NCI-H2081 treated with DMSO at 0.1 percent for 48 hours (cell line): ENCODE data around the gene CCDC170.

ENCODE experiments used
- DNase-seq: peaks from one replicate; lab custom pipeline; 2025; lab: John Stamatoyannopoulos, UW

The CCDC170 gene

DNA sequence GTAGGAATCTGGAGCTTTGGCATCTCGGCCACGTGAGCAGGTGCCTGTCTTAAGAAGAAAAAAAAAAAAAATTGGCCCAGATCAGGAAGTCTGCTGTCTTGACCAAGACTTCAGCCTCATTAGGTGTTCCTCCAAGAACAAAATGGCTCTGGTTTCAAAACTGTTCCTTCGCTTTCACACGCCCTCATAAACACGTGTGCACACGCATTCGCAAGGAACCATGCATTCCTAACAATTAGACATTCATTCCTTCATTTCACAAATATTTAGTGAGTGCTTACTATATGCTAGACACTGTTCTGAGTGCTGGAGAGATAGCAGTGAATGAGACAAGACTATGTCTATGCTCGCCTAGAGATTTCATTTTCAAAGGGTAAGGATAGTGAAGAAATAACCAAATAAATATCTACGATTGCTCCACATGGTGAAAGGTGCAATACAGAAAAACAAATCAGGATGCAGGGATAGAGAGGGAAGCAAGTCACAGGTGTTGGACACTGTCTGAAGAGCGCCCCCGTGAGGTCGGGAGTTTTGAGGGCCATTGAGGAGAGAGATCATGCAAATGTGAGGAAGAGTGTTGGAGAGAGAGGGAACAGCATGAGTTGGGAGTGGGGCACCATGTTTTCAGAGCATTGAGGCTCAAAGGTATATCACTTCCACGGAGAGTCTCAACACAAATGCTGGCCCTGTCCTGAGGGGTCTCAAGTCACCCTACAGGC, 53.3 kb downstream of the CCDC170 start:
- DNase-seq = no peak

GRCh38 chr6:151548201-151548600, 54.4 kb downstream of the CCDC170 start:
- no peak for DNase-seq

- no peak for DNase-seq
Measured at GRCh38 chr6:151549790-151550189, 56.0 kb downstream of the CCDC170 start.

DNA sequence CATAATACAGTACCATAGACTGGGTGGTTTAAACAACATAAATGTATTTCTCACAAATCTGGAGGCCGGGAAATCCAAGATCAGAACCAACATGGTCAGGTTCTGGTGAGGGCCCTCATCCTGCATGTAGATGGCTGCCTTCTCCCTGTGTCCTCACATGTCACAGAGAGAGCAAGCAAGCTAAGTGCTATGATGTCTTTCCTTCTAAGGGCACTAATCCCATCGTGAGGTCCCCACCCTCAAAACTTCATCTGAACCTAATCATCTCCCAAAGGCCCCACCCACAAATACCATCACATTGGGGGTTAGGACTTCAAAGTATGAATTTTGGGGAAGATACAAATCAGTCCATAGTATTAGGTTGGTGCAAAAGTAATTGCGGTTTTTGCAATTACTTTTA, 56.8 kb downstream of the CCDC170 start:
- DNase-seq = no peak

- DNase-seq = no peak
Measured at GRCh38 chr6:151551223-151551857, 57.5 kb downstream of the CCDC170 start.

DNA sequence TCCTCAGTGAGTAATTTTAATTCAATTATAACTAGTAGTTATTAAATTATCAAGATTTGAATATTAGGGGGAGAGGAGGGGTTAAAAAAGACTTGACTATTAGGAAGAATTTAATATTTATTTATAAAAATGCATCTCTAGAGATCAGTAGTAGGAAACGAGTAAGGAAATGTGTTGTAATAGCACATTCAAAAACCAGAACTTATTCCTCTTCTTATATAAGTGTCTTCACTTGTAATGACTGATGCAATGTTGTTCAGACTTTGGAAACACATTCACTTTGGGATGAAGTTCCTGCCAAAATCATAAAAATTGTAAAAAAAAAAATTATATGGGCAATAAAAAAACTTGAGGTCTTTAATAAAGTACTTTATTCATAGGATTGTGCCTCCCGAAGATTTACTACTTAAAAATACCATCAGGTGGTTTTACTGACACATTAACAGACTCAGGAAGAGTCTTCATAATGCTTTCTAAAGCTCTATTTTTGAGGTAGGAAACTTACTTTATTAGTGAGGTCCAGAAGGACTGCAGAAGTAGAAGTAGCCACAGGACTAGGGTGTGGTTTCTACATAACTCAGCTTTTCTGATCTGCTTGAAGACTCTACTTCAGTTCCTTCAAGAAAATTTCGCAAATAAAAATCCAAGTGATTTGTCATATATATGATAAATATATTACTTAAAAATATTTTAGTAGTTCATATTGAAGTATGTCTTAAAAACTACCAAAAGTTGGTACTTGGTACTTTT, 59.8 kb downstream of the CCDC170 start:
- DNase-seq = no peak

GRCh38 chr6:151561238-151561637, 67.4 kb downstream of the CCDC170 start:
- DNase-seq = no peak

GRCh38 chr6:151564654-151565053, 70.8 kb downstream of the CCDC170 start:
- no peak for DNase-seq

DNA sequence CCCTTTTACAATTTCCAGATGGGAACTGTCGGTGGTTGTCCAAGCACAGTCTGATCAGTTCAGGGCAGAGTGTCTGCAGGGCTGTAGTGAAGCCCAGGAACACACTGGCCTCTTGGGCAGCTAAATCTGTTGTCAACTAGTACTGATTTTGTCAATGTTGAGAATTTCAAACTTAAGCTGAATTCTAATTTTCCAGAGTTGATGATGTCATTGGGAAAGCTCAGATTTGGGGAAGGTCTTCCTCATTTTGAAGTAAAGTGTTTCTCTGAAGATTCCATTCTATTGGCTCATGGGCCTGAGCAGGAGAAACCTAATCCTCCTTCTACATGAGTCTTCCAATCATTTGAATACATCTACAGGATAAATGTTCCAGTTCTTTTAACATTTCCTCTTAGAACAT, 72.1 kb downstream of the CCDC170 start:
- no peak for DNase-seq

GRCh38 chr6:151566557-151566956, 72.7 kb downstream of the CCDC170 start:
- DNase-seq = no peak

DNA sequence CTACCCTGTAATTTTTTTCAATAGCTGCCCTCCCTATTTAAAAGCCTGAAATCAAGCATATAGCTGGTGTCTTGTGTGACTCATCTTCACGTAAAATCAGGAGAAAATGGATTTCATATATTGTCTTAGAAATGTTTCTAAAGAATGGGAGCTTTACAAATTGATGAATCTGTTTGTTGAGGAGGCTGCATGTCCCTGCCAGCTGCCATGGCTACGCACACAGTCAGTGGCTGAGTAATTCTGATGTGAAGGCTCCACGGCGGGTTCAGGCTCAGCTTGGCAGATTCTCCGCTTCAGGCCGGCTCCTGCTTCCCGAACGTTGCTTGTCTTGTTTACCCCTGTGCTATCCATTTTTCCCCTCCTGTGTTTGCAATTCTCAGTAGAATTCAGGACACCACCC, 82.8 kb downstream of the CCDC170 start:
- no peak for DNase-seq

DNA sequence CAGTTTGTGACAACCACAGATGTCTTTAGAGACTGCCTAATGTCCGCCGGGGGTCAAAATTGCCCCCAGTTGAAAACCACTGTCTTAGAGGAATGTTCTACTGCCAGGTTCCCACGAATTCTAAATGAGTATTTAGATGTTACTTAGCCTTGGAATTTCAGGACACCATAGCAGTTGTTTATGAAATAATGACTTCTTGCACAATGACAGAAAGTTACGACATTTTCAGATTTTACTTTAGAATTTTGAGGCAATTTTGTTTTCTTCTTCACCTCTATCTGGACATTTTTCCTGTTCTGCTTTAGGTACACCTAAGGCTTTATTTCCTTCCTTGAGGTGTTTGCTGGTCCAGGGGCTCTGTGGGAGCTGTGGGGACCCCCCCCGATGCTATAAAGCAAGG, 83.4 kb downstream of the CCDC170 start:
- no peak for DNase-seq

GRCh38 chr6:151585741-151586140, 91.9 kb downstream of the CCDC170 start:
- DNase-seq = no peak

DNA sequence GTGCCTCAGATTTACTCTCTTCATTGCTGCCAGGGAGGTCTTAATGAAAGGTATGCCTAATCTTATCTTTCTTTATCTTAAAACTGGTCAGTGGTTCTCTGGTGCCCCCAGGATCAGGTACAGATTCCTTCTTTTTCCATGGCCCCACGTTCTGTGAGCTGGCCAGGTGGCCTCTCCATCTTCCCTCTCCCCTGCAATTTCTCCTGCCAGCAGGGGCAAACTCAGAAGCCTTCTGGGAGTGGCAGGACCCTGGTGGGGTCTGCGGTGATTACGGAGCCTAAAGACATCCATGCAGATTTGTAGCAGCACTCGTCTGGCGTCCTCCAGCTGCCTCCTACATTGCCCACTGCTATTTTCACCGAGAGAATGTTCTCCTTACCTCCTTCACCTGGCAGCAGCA, 95.8 kb downstream of the CCDC170 start:
- no peak for DNase-seq

- DNase-seq = no peak
Measured at GRCh38 chr6:151590742-151591141, 96.9 kb downstream of the CCDC170 start.

- no peak for DNase-seq
Measured at GRCh38 chr6:151592449-151593159, 98.8 kb downstream of the CCDC170 start.

- DNase-seq = no peak
Measured at GRCh38 chr6:151609146-151609902, 115.5 kb downstream of the CCDC170 start.

DNA sequence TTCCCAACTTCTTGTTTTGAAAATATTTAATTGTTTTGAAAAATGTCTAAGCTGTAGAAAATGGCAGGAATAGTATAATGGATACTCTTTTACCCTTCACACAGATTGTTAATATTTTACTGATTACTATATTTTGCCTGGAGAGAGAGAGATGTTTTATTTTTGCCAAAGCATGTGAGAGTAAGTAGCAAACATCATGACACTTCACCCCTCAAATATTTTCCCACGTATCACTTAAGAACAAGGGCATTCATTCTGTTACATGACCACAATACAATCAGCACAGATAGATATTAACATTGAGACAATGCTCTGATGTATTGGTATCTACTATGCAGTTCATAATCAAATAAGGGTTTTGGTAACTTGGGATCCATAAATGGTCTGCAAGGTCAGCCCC, 116.5 kb downstream of the CCDC170 start:
- no peak for DNase-seq

GRCh38 chr6:151614630-151615029, 120.8 kb downstream of the CCDC170 start:
- DNase-seq = no peak

- DNase-seq = no peak
Measured at GRCh38 chr6:151616091-151616513, 122.3 kb downstream of the CCDC170 start.

DNA sequence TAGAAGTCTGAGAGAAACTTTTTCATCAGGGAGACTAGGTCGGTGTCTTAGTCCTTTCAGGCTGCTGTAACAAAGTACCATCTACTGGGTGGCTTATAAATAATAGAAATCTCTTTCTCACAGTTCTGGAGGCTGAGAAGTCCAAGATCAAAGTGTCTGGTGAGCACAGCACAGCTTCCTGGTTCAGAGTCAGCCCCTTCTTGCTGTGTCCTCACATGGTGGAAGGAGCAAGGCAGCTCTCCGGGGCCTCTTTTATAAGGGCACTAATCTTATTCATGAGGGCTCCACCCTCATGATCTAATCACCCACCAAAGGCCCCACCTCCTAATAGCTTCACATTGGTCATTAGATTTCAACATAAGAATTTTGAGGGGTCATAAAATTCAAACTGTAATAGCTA, 122.8 kb downstream of the CCDC170 start:
- DNase-seq = no peak

GRCh38 chr6:151617539-151617938, 123.7 kb downstream of the CCDC170 start:
- DNase-seq = no peak
